Panc1 (cell line): ENCODE data around the gene XXYLT1. TPM values are rescaled to one million over a fixed set of nuclear protein-coding genes. Genes with fewer than 3 reads are reported as not detected.

Source experiments
- ATAC-seq: fragments of 200-7000 bp; cut with Tn5 transposase; 2 replicates; pipeline ENCODE4 v1.9.1; 2020; ENCODE audit warnings: mild to moderate bottlenecking, moderate library complexity
- BruUV-seq: library from RNA; stranded (reverse); fragments of 400-500 nt; replicated peaks from 2 replicates; lab custom pipeline; 2021; lab: Mats Ljungman, UMichigan
- CTCF ChIA-PET: fragments of 300-600 bp; sonication (Branson Sonifier 250); formaldehyde crosslinking; loops from one replicate; lab custom pipeline; 2022; ENCODE audit warnings: antibody characterized with exemption; lab: Charles Lee
- POLR2A ChIA-PET: fragments of 300-600 bp; sonication (Branson Sonifier 250); formaldehyde crosslinking; loops from one replicate; lab custom pipeline; 2022; ENCODE audit warnings: antibody characterized with exemption; lab: Charles Lee
- DNase-seq: peaks from one replicate; pipeline ENCODE4 v3.0.0-alpha.2; 2010; ENCODE audit warnings: low read depth, low spot score
- H3K27ac ChIP-seq: 2 replicates; pipeline ENCODE4 v1.5.1; 2011; ENCODE audit warnings: mild to moderate bottlenecking, low read length, inconsistent platforms
- H3K27me3 ChIP-seq: fragments of 200-500 bp; sonication (Bioruptor generic); 2 replicates; pipeline ENCODE4 v1.6.0; 2014; ENCODE audit warnings: low read length, inconsistent platforms; ENCODE audit not compliant: control insufficient read depth, insufficient read depth
- H3K36me3 ChIP-seq: fragments of 200-500 bp; sonication (Bioruptor generic); 2 replicates; pipeline ENCODE4 v1.5.1; 2014; ENCODE audit warnings: inconsistent platforms, mild to moderate bottlenecking, low read length, moderate library complexity; ENCODE audit not compliant: control insufficient read depth, insufficient read depth
- H3K4me1 ChIP-seq: 2 replicates; pipeline ENCODE4 v1.5.1; 2011; ENCODE audit warnings: inconsistent platforms, mild to moderate bottlenecking, low read length, moderate library complexity; ENCODE audit not compliant: control insufficient read depth, insufficient read depth
- H3K4me3 ChIP-seq, 2 experiments: 2 replicates each; pipeline ENCODE4 v1.5.1; 2011 to 2012; ENCODE audit warnings: low read depth in 2 of 2, low read length in 2 of 2, mild to moderate bottlenecking in 2 of 2, inconsistent platforms in 1 of 2, moderate library complexity in 1 of 2
- H3K9me3 ChIP-seq: fragments of 200-500 bp; sonication (Bioruptor generic); 2 replicates; pipeline ENCODE4 v1.5.1; 2014; ENCODE audit warnings: low read depth, mild to moderate bottlenecking, inconsistent platforms, low read length, moderate library complexity; ENCODE audit not compliant: control insufficient read depth, insufficient read depth
- POLR2AphosphoS5 ChIP-seq: IDR thresholded peaks from 2 replicates; pipeline ENCODE4 v1.6.1; 2012; ENCODE audit warnings: mild to moderate bottlenecking, low read depth, low read length, moderate library complexity
- REST ChIP-seq, 2 experiments: IDR thresholded peaks; 2 replicates each; pipeline ENCODE4 v1.6.1; 2011 to 2012; ENCODE audit warnings: low read depth in 2 of 2, control low read depth in 1 of 2, low read length in 1 of 2, mild to moderate bottlenecking in 1 of 2, moderate library complexity in 1 of 2; ENCODE audit not compliant: insufficient read depth in 1 of 2
- SIN3A ChIP-seq: IDR thresholded peaks from 2 replicates; pipeline ENCODE4 v1.6.1; 2012; ENCODE audit warnings: low read depth, mild to moderate bottlenecking, low read length, moderate library complexity, borderline replicate concordance; ENCODE audit not compliant: insufficient read depth
- TCF7L2 ChIP-seq: IDR thresholded peaks from 2 replicates; pipeline ENCODE4 v1.6.1; 2011; ENCODE audit warnings: mild to moderate bottlenecking, low read depth, low read length, inconsistent platforms
- in situ Hi-C: cut with HindIII; loops from 2 replicates; pipeline ENCODE4 v1.10.0; 2016; ENCODE audit warnings: low sequenced_read_pairs, low pct_unique_long_range_greater_than_20kb
- intact Hi-C: fragments of 100-400 bp; cut with micrococcal nuclease; formaldehyde crosslinking; loops from one replicate; pipeline ENCODE4 v1.10.0; 2022; ENCODE audit not compliant: unreplicated experiment
- total RNA-seq: library from RNA; stranded (reverse); gene quantifications from one replicate; pipeline ENCODE4 v1.2.1, GENCODE V29; 2021; ENCODE audit not compliant: unreplicated experiment
- TF ChIP-seq, protein P1 (sequence below): fragments of 450-650 bp; IDR thresholded peaks from 2 replicates; pipeline ENCODE4 v1.5.1; 2017; ENCODE audit warnings: mild to moderate bottlenecking

The XXYLT1 gene
- total RNA-seq, 1 experiment from 2014 or later = 26.0 TPM

DNA sequence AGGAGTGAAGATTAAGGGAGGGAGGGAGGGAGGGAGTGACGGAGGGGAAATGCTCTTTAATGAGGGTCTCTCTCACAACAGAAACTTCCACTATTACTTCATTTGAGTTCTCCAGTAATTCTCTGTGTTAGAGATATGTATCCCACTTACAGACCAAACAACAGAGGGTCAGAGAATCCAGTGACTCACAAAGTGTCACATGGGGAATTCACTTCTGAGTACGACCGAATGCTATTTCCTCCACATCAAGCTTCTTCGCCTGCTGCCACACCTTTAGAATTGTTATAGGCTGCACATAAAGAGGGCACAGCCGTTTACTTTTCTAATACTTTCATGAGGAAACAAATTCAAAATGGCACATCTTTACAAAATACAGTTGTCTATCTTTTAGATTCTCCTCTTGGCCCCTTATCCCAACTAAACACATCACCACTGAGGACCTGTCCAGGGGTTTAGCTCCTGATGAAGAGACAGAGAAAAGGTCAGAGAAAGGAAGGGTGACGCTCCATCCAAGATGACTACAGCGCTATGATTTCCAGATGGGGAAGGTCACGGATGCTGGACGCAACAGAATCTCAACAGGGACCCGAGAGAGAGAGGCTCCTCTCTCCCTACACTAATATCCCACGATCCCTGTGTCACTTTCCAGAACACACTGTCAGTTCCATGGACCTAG lies 119.0 kb downstream of the XXYLT1 start:
- ATAC-seq (peak; percentile 42; the same call in 1 of the 2 replicates), DNase-seq (peak; percentile 73)
- peaks cover 83% of the 10 kb centered on the region for H3K4me1 ChIP-seq
- H3K9me3 ChIP-seq = no peaks in the 10 kb centered on the region
- TF ChIP-seq SIN3A (no peak), POLR2AphosphoS5 (no peak), TCF7L2 (no peak), REST (IDR thresholded peaks at IDR 0.05; ENCODE audit: insufficient read depth in 1 of 2, low read depth in 2 of 2, low read length in 1 of 2) (no peak)
- TF ChIP-seq, protein P1, sequence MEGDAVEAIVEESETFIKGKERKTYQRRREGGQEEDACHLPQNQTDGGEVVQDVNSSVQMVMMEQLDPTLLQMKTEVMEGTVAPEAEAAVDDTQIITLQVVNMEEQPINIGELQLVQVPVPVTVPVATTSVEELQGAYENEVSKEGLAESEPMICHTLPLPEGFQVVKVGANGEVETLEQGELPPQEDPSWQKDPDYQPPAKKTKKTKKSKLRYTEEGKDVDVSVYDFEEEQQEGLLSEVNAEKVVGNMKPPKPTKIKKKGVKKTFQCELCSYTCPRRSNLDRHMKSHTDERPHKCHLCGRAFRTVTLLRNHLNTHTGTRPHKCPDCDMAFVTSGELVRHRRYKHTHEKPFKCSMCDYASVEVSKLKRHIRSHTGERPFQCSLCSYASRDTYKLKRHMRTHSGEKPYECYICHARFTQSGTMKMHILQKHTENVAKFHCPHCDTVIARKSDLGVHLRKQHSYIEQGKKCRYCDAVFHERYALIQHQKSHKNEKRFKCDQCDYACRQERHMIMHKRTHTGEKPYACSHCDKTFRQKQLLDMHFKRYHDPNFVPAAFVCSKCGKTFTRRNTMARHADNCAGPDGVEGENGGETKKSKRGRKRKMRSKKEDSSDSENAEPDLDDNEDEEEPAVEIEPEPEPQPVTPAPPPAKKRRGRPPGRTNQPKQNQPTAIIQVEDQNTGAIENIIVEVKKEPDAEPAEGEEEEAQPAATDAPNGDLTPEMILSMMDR = no peak
- H3K4me3 ChIP-seq = no peak overlapping the region
- no TSS peak for BruUV-seq
- no peaks in the 10 kb centered on the region for H3K27me3 ChIP-seq
- in situ Hi-C loops (no loop called here), intact Hi-C loops (loop anchor here (10.0 kb wide), 1 partner anchor 103 kb away; no protein-coding TSS in a partner anchor)
- CTCF ChIA-PET = interaction anchor here (0.7 kb wide), 1 partner anchor 342 kb away, joined by 3 read pairs; no protein-coding TSS in a partner anchor
- H3K27ac ChIP-seq = peak overlapping the region; percentile 86
- POLR2A ChIA-PET = no interaction called here
- no peaks in the 10 kb centered on the region for H3K36me3 ChIP-seq

DNA sequence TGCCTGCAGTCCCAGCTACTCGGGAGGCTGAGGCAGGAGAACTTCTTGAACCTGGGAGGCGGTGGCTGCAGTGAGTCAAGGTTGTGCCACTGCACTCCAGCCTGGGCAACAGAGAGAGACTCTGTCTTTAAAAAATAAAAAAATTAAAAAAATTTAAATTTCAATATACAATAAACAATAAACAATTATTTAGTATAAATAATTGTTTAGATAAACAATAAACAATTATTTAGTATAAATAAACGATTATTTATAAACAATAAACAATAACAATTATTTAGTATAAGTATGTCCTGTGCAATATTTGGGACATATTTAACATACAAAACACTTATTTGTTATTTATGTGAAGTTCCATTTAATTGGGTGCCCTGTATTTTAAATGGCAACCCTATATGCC lies 119.6 kb downstream of the XXYLT1 start:
- no peak overlapping the region for H3K4me3 ChIP-seq
- H3K27me3 ChIP-seq = no peaks in the 10 kb centered on the region
- ATAC-seq = no peak
- POLR2A ChIA-PET = no interaction called here
- BruUV-seq = no TSS peak
- peaks cover 83% of the 10 kb centered on the region for H3K4me1 ChIP-seq
- no peak for DNase-seq
- peak overlapping the region; percentile 86 for H3K27ac ChIP-seq
- no peak for TF ChIP-seq POLR2AphosphoS5
- no peak for TF ChIP-seq REST (IDR thresholded peaks at IDR 0.05; ENCODE audit: insufficient read depth in 1 of 2, low read depth in 2 of 2, low read length in 1 of 2)
- no peak for TF ChIP-seq SIN3A
- TF ChIP-seq TCF7L2 = no peak
- TF ChIP-seq, protein P1 = no peak
- in situ Hi-C loops = no loop called here
- CTCF ChIA-PET = no interaction called here
- intact Hi-C loops = loop anchor here (10.0 kb wide), 1 partner anchor 103 kb away; no protein-coding TSS in a partner anchor
- no peaks in the 10 kb centered on the region for H3K36me3 ChIP-seq
- H3K9me3 ChIP-seq = no peaks in the 10 kb centered on the region
